ENCODE data around the gene ANKRD34B. TPM values are rescaled to one million over a fixed set of nuclear protein-coding genes. Genes with fewer than 3 reads are reported as not detected.

The ANKRD34B gene
- 1.5 TPM for total RNA-seq
- not detected for polyA plus RNA-seq (ENCODE audit: insufficient read depth, low read depth, low replicate concordance)
- long read RNA-seq, donor 1, result 0 reads
- long read RNA-seq, donor 2, result 0 reads
- long read RNA-seq, donor 3, result 0 reads
- long read RNA-seq, donor 4, result 0 reads
- long read RNA-seq, donor 5, result 0 reads
- long read RNA-seq, donor 6, result 0 reads
- long read RNA-seq, donor 7, partial matches to known transcripts, result 0 of 2 reads
- long read RNA-seq, donor 7, other reads (novel, unspliced or antisense), result 2 of 2 reads
- long read RNA-seq, donor 8, result 0 reads
- long read RNA-seq, donor 9, result 0 reads
- long read RNA-seq, donor 10, result 0 reads

GRCh38 chr5:80569961-80570786, at the start of gene ANKRD34B:
Gene ANKRD34B (minus strand): TSS chr5:80570280. CDS start chr5:80560019, 10,261 bp downstream.
- peaks cover 0 to 5% (median 0%) of the 10 kb centered on the region in 3 donors for H3K4me1 ChIP-seq (ENCODE audit: control insufficient read depth in 2 of 3, insufficient read depth in 2 of 3, low read depth in 1 of 3, low read length in 3 of 3)
- no peaks in the 10 kb centered on the region for H3K9me3 ChIP-seq (ENCODE audit: control insufficient read depth in 2 of 3, insufficient read depth in 1 of 3, low read length in 3 of 3)
- peak; percentile 53 to 75 (median 60) for DNase-seq
- H3K9ac ChIP-seq (ENCODE audit: low read length in 3 of 3), result no peak within 1 kb of the TSS
- intact Hi-C loops (cut with DNase I), result no loop called here
- peaks cover 9% of the 10 kb centered on the region for H3K27me3 ChIP-seq (ENCODE audit: control insufficient read depth, insufficient read depth, low read length)
- no peak within 1 kb of the TSS for H3K27ac ChIP-seq (ENCODE audit: low read depth in 2 of 2, low read length in 2 of 2)
- peak within 1 kb of the TSS in 2 of 3 donors; percentile 20 to 37 for H3K4me3 ChIP-seq (ENCODE audit: low read length in 3 of 3)
- FAIRE-seq, result no peak
- H3K36me3 ChIP-seq (ENCODE audit: control insufficient read depth in 2 of 3, insufficient read depth in 3 of 3, low read length in 3 of 3), result no peaks in the 10 kb centered on the region
- no peak for TF ChIP-seq CTCF (IDR thresholded peaks at IDR 0.05; ENCODE audit: borderline replicate concordance, extremely low read depth, insufficient read depth)

- no peak for TF ChIP-seq CTCF (IDR thresholded peaks at IDR 0.05; ENCODE audit: borderline replicate concordance, extremely low read depth, insufficient read depth)
Observed at GRCh38 chr5:80619086-80619485, 49.0 kb upstream of the ANKRD34B start.

GRCh38 chr5:80618438-80618837, 48.4 kb upstream of the ANKRD34B start:
- no peaks in the 10 kb centered on the region for H3K4me1 ChIP-seq (ENCODE audit: control insufficient read depth in 2 of 3, insufficient read depth in 2 of 3, low read depth in 1 of 3, low read length in 3 of 3)
- no peak overlapping the region for H3K9ac ChIP-seq (ENCODE audit: low read length in 3 of 3)
- TF ChIP-seq CTCF (IDR thresholded peaks at IDR 0.05; ENCODE audit: borderline replicate concordance, extremely low read depth, insufficient read depth), result no peak
- H3K36me3 ChIP-seq (ENCODE audit: control insufficient read depth in 2 of 3, insufficient read depth in 3 of 3, low read length in 3 of 3), result no peaks in the 10 kb centered on the region
- no peak for DNase-seq
- intact Hi-C loops (cut with DNase I), result no loop called here
- no peaks in the 10 kb centered on the region for H3K9me3 ChIP-seq (ENCODE audit: control insufficient read depth in 2 of 3, insufficient read depth in 1 of 3, low read length in 3 of 3)
- no peaks in the 10 kb centered on the region for H3K27me3 ChIP-seq (ENCODE audit: control insufficient read depth, insufficient read depth, low read length)
- no peak for FAIRE-seq
- no peak overlapping the region for H3K27ac ChIP-seq (ENCODE audit: low read depth in 2 of 2, low read length in 2 of 2)
- H3K4me3 ChIP-seq (ENCODE audit: low read length in 3 of 3), result no peak overlapping the region

More at GRCh38 chr5:80619086-80619485, 49.0 kb upstream of the ANKRD34B start:
- no peak overlapping the region for H3K9ac ChIP-seq (ENCODE audit: low read length in 3 of 3)
- H3K4me1 ChIP-seq (ENCODE audit: control insufficient read depth in 2 of 3, insufficient read depth in 2 of 3, low read depth in 1 of 3, low read length in 3 of 3), result no peaks in the 10 kb centered on the region
- intact Hi-C loops (cut with DNase I), result no loop called here
- DNase-seq (no peak), FAIRE-seq (no peak)
- H3K9me3 ChIP-seq (ENCODE audit: control insufficient read depth in 2 of 3, insufficient read depth in 1 of 3, low read length in 3 of 3), result no peaks in the 10 kb centered on the region
- H3K27ac ChIP-seq (ENCODE audit: low read depth in 2 of 2, low read length in 2 of 2), result no peak overlapping the region
- no peaks in the 10 kb centered on the region for H3K36me3 ChIP-seq (ENCODE audit: control insufficient read depth in 2 of 3, insufficient read depth in 3 of 3, low read length in 3 of 3)
- H3K27me3 ChIP-seq (ENCODE audit: control insufficient read depth, insufficient read depth, low read length), result no peaks in the 10 kb centered on the region
- H3K4me3 ChIP-seq (ENCODE audit: low read length in 3 of 3), result no peak overlapping the region

All from kidney (tissue), 22 donors.